AG04450 (cell line): ENCODE measurements around the gene LIMS2. TPM values are rescaled to one million over a fixed set of nuclear protein-coding genes. Genes with fewer than 3 reads are reported as not detected.

Experiments
- CTCF ChIA-PET: fragments of 300-600, 350-600 bp; formaldehyde crosslinking; extraction: SDS; loops from one replicate; lab custom pipeline; 2022; ENCODE audit warnings: antibody characterized with exemption, inconsistent platforms; lab: Charles Lee
- POLR2A ChIA-PET: fragments of 350-600 bp; formaldehyde crosslinking; extraction: SDS; loops from one replicate; lab custom pipeline; 2021; ENCODE audit warnings: antibody characterized with exemption, inconsistent platforms; lab: Yijun Ruan, JAX
- DNase-seq: peaks from one replicate; pipeline ENCODE4 v3.0.0-alpha.2; 2011; ENCODE audit warnings: low read depth, low spot score
- H3K27ac ChIP-seq: one replicate; pipeline ENCODE4 v1.5.1; 2012; ENCODE audit warnings: low read depth, low read length, control low read depth
- H3K27me3 ChIP-seq: one replicate; pipeline ENCODE4 v1.6.0; 2012; ENCODE audit warnings: low read length; ENCODE audit not compliant: control insufficient read depth, insufficient read depth
- H3K4me3 ChIP-seq: 2 replicates; pipeline ENCODE4 v1.5.1; 2011; ENCODE audit warnings: mild to moderate bottlenecking, low read depth, low read length, control low read depth
- H3K9me3 ChIP-seq: 2 replicates; pipeline ENCODE4 v1.5.1; 2012; ENCODE audit warnings: low read length; ENCODE audit not compliant: control insufficient read depth, insufficient read depth
- CTCF ChIP-seq: IDR thresholded peaks from 2 replicates; pipeline ENCODE4 v1.5.1; 2011; ENCODE audit warnings: low read depth, low read length, control low read depth, inconsistent platforms
- polyA plus RNA-seq: library from polyadenylated mRNA; depleted of rRNA; stranded (reverse); fragments of >200 nt; gene quantifications from 2 replicates; pipeline ENCODE4 v1.2.3, GENCODE V29; 2011

LIMS2 gene
- polyA plus RNA-seq, 1 experiment = 6.3 TPM

- H3K27ac ChIP-seq = no peak overlapping the region
- CTCF ChIA-PET = no interaction called here
- H3K27me3 ChIP-seq = peaks cover 7% of the 10 kb centered on the region
- TF ChIP-seq CTCF = no peak
- H3K4me3 ChIP-seq = no peak overlapping the region
- POLR2A ChIA-PET = no interaction called here
- no peak for DNase-seq
- H3K9me3 ChIP-seq = no peaks in the 10 kb centered on the region; the same call in 1 of the 2 replicates
Measured at GRCh38 chr2:127665267-127665893, 9.9 kb downstream of the LIMS2 start.

GRCh38 chr2:127664895-127665225 is 10.5 kb downstream of the LIMS2 start:
- peaks cover 7% of the 10 kb centered on the region for H3K27me3 ChIP-seq
- no peak overlapping the region for H3K27ac ChIP-seq
- CTCF ChIA-PET = no interaction called here
- TF ChIP-seq CTCF = no peak
- no peak for DNase-seq
- no peaks in the 10 kb centered on the region; the same call in 1 of the 2 replicates for H3K9me3 ChIP-seq
- POLR2A ChIA-PET = no interaction called here
- no peak overlapping the region for H3K4me3 ChIP-seq

- H3K27me3 ChIP-seq = peaks cover 7% of the 10 kb centered on the region
- TF ChIP-seq CTCF = no peak
- H3K4me3 ChIP-seq = peak overlapping the region; percentile 29
- ChIA-PET POLR2A (no interaction called here), CTCF (interaction anchor here (1.4 kb wide), 1 partner anchor 14 kb away, joined by 6 read pairs; no protein-coding TSS in a partner anchor)
- DNase-seq = no peak
- H3K27ac ChIP-seq = no peak overlapping the region
- H3K9me3 ChIP-seq = no peaks in the 10 kb centered on the region; the same call in 1 of the 2 replicates
Measured at GRCh38 chr2:127664065-127664894, 11.1 kb downstream of the LIMS2 start.

GRCh38 chr2:127663566-127664064 is 11.7 kb downstream of the LIMS2 start:
- Histone ChIP-seq H3K9me3 (no peaks in the 10 kb centered on the region; the same call in 1 of the 2 replicates), H3K4me3 (no peak overlapping the region), H3K27ac (no peak overlapping the region), H3K27me3 (peaks cover 7% of the 10 kb centered on the region)
- DNase-seq = no peak
- no peak for TF ChIP-seq CTCF
- POLR2A ChIA-PET = no interaction called here
- CTCF ChIA-PET = interaction anchor here (1.4 kb wide), 1 partner anchor 14 kb away, joined by 6 read pairs; no protein-coding TSS in a partner anchor
